Effector memory CD4-positive, alpha-beta T cell (primary cell): ENCODE data around the gene AGPAT3.
"Not testable (repeated sequence)": the region's sequence is repeated elsewhere in the genome, so short reads cannot be mapped to it uniquely, and the experiment has no call there.

Source experiments
- DNase-seq, 3 donors: peaks; one replicate each; pipeline ENCODE4 v3.0.0-alpha.2; 2020
- H3K27ac ChIP-seq: 2 replicates; pipeline ENCODE4 v1.7.0; 2013; ENCODE audit warnings: mild to moderate bottlenecking, low read length, moderate library complexity; ENCODE audit not compliant: insufficient read depth, poor library complexity, severe bottlenecking
- H3K27me3 ChIP-seq: replicated peaks from 2 replicates; pipeline ENCODE4 v1.7.0; 2013; ENCODE audit warnings: mild to moderate bottlenecking, low read length; ENCODE audit not compliant: insufficient read depth, control insufficient read depth, poor library complexity, severe bottlenecking
- H3K36me3 ChIP-seq: 2 replicates; pipeline ENCODE4 v1.7.0; 2013; ENCODE audit warnings: mild to moderate bottlenecking, low read length, moderate library complexity; ENCODE audit not compliant: control insufficient read depth, insufficient read depth
- H3K4me1 ChIP-seq: 2 replicates; pipeline ENCODE4 v1.7.0; 2013; ENCODE audit warnings: low read length, mild to moderate bottlenecking; ENCODE audit not compliant: control insufficient read depth, insufficient read depth, poor library complexity, severe bottlenecking
- H3K4me3 ChIP-seq: 2 replicates; pipeline ENCODE4 v1.7.0; 2013; ENCODE audit warnings: low read length, low read depth, mild to moderate bottlenecking; ENCODE audit not compliant: insufficient read depth, poor library complexity, severe bottlenecking
- H3K9me3 ChIP-seq: 2 replicates; pipeline ENCODE4 v1.7.0; 2013; ENCODE audit warnings: mild to moderate bottlenecking, low read length, moderate library complexity; ENCODE audit not compliant: control insufficient read depth
- total RNA-seq, 3 donors: gene quantifications; one replicate each; lab custom pipeline; 2026; lab: John Stamatoyannopoulos, UW

Gene AGPAT3, protein sequence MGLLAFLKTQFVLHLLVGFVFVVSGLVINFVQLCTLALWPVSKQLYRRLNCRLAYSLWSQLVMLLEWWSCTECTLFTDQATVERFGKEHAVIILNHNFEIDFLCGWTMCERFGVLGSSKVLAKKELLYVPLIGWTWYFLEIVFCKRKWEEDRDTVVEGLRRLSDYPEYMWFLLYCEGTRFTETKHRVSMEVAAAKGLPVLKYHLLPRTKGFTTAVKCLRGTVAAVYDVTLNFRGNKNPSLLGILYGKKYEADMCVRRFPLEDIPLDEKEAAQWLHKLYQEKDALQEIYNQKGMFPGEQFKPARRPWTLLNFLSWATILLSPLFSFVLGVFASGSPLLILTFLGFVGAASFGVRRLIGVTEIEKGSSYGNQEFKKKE
- total RNA-seq = 67.6 to 79.0 (median 73.0) reads per million in 3 donors

DNA sequence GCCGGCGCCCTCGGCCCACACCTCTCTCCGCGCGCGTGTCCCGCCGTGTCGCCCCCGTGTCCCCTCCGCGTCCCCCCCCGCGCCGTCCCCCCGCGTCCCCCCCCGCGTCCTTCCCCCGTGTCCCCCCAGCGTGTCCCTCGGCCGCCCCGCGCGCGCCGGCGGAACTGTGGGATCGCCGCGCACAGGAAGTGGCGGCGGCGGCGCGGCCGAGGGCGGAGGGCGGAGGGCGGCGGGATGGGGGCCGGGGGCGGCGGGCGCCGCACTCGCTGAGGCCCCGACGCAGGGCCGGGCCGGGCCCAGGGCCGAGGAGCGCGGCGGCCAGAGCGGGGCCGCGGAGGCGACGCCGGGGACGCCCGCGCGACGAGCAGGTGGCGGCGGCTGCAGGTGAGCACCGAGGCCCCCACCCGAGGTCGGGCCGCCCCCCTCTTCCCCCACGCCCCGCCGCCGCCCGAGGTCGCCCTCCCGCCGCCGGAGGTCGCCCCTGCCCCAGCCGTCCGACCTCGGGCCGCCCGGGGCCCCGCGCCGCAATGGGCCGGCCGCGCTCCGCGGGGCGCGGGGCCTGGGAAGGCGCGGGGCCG, at the start of gene AGPAT3:
Gene AGPAT3 (plus strand): TSS at position 262 of the 578 bp plus-strand sequence. CDS start 94,459 bp downstream, outside the sequence.
- H3K9me3 ChIP-seq = no peaks in the 10 kb centered on the region
- H3K4me3 ChIP-seq = peak within 1 kb of the TSS; percentile 76
- peak within 1 kb of the TSS; percentile 84 for H3K27ac ChIP-seq
- DNase-seq = peak; percentile 15 to 24 (median 18)
- H3K27me3 ChIP-seq = no peaks in the 10 kb centered on the region
- H3K4me1 ChIP-seq = peaks cover 23% of the 10 kb centered on the region
- H3K36me3 ChIP-seq = no peaks in the 10 kb centered on the region

DNA sequence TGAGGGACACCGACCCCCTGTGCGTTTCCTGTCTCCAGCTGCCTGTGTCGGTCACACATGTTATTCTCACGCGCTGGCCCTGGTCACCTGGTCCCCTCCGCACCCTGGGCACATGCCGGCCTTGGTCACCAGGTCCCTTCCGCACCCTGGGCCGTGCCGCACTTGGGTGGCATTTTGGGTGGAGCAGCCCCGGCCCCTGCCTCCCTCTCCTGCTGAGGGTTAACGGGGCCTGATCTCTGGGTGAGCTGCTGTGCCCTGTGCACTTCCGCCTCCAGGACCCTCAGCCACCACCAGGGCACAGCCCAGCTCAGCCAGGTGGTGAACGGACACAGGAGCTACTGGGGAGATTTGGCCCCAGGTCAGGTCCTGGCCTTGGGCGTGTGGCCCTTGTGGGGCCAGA, 49.0 kb upstream of the AGPAT3 start:
- Histone ChIP-seq H3K36me3 (no peaks in the 10 kb centered on the region), H3K9me3 (no peaks in the 10 kb centered on the region), H3K27me3 (no peaks in the 10 kb centered on the region), H3K27ac (no peak overlapping the region), H3K4me3 (no peak overlapping the region), H3K4me1 (peaks cover 2% of the 10 kb centered on the region)
- no peak for DNase-seq

DNA sequence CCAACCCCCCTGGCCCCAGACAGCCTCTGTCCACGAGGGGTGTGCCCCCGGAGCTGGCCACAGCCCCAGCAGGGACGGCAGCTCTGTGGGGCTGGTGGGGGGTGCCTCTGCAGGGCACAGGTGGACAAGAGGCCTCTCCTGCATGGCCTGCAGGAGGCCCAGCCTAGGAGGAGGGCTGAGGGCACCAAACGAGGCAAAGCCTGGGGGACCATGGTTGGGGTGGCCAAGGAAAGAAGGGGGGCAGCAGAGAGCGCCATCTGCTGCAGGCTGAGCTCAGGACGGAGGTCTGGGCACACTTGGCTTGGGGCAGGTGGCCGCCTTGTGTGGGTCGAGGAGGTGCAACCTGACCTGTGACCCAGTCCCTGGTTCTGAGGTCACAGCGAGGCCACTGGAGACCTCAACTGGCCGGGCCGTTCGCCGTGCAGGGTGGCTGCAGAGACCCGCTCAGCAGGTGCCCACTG, 48.4 kb upstream of the AGPAT3 start:
- H3K9me3 ChIP-seq = no peaks in the 10 kb centered on the region
- no peak overlapping the region for H3K4me3 ChIP-seq
- no peaks in the 10 kb centered on the region for H3K36me3 ChIP-seq
- no peak overlapping the region for H3K27ac ChIP-seq
- DNase-seq = no peak
- H3K4me1 ChIP-seq = no peaks in the 10 kb centered on the region
- H3K27me3 ChIP-seq = no peaks in the 10 kb centered on the region

- Histone ChIP-seq H3K27ac (no peak overlapping the region), H3K36me3 (no peaks in the 10 kb centered on the region), H3K27me3 (no peaks in the 10 kb centered on the region), H3K4me3 (no peak overlapping the region), H3K4me1 (no peaks in the 10 kb centered on the region), H3K9me3 (no peaks in the 10 kb centered on the region)
- no peak for DNase-seq
These were observed 47.6 kb upstream of the AGPAT3 start for GRCh38 chr21:43817157-43818086.

- no peak for DNase-seq
- Histone ChIP-seq H3K4me1 (no peaks in the 10 kb centered on the region), H3K27me3 (no peaks in the 10 kb centered on the region), H3K27ac (no peak overlapping the region), H3K4me3 (no peak overlapping the region), H3K36me3 (no peaks in the 10 kb centered on the region), H3K9me3 (no peaks in the 10 kb centered on the region)
These were observed 46.3 kb upstream of the AGPAT3 start for GRCh38 chr21:43818685-43819084.

DNA sequence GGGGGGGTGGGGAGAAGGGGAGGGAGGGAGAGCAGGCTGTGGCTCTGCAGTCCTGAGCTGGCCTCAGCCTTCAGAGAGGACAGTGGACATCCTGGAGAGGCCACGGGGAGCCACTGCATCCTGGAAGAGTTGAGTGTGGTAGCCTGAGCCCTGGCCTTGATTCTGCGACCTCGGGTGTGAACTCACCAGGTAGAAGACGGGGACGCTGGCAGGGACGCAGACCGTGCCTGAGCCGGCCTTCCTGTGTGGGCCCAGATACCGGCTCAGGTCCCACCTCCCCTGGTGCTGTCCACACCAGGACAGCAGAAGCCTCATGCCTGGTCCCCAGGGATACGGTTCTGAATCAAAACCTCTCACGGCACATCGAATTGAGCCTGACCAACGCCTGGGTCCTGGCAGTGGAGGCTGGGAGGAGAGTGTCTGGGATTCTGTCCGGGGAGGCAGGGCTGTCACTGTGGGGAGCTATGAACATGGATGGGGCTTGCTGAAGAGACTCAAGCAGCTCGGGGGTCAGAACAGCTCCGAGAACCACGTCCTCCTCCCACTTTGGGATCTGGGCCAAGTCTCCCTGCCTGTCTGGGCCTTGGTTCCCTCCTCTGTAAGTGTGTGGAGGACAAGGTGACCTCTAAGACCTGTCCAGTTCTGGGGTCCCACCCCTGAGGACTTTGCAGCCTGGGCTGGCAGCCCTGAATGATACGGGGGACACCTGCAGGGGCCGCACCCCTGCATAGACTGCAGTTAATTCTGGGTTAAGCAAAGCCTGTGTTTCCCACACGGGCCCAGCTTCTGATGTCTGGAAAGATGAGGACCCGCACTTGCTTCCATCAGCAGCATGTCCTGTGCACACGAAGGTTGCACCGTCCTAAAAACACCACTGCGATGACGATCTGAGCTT, 45.3 kb upstream of the AGPAT3 start:
- H3K27me3 ChIP-seq = no peaks in the 10 kb centered on the region
- H3K4me3 ChIP-seq = no peak overlapping the region
- no peaks in the 10 kb centered on the region for H3K36me3 ChIP-seq
- H3K4me1 ChIP-seq = no peaks in the 10 kb centered on the region
- no peak overlapping the region for H3K27ac ChIP-seq
- DNase-seq = no peak
- H3K9me3 ChIP-seq = no peaks in the 10 kb centered on the region

GRCh38 chr21:43820466-43820865, 44.6 kb upstream of the AGPAT3 start:
- H3K27me3 ChIP-seq = no peaks in the 10 kb centered on the region
- H3K4me3 ChIP-seq = no peak overlapping the region

GRCh38 chr21:43822166-43822565, 42.9 kb upstream of the AGPAT3 start:
- not testable (repeated sequence) for H3K4me1 ChIP-seq, H3K36me3 ChIP-seq, H3K27me3 ChIP-seq, H3K4me3 ChIP-seq, H3K27ac ChIP-seq, H3K9me3 ChIP-seq, DNase-seq

More at GRCh38 chr21:43820466-43820865, 44.6 kb upstream of the AGPAT3 start:
- DNase-seq = no peak
- H3K9me3 ChIP-seq = no peaks in the 10 kb centered on the region
- no peaks in the 10 kb centered on the region for H3K36me3 ChIP-seq
- H3K27ac ChIP-seq = no peak overlapping the region
- no peaks in the 10 kb centered on the region for H3K4me1 ChIP-seq

GRCh38 chr21:43822741-43823140, 42.3 kb upstream of the AGPAT3 start:
- H3K4me1 ChIP-seq, H3K27me3 ChIP-seq, H3K27ac ChIP-seq, DNase-seq, H3K4me3 ChIP-seq, H3K36me3 ChIP-seq, H3K9me3 ChIP-seq: not testable (repeated sequence)
